HepG2 (cell line): ENCODE measurements around the gene SOX5. TPM values are rescaled to one million over a fixed set of nuclear protein-coding genes. Genes with fewer than 3 reads are reported as not detected.
"Not testable (repeated sequence)": the region's sequence is repeated elsewhere in the genome, so short reads cannot be mapped to it uniquely, and the experiment has no call there.

ENCODE experiments used
- ATAC-seq: fragments of 200-7000 bp; cut with Tn5 transposase; 3 replicates; pipeline ENCODE4 v1.9.1; 2020; ENCODE audit warnings: mild to moderate bottlenecking, moderate library complexity
- BruUV-seq: library from RNA; stranded (reverse); fragments of 400-500 nt; replicated peaks from 2 replicates; lab custom pipeline; 2021; lab: Mats Ljungman, UMichigan
- CTCF ChIA-PET: fragments of 300-600 bp; formaldehyde crosslinking; extraction: SDS; loops from one replicate; lab custom pipeline; 2021; ENCODE audit warnings: low total read pairs, inconsistent platforms, low intra/inter-chr PET ratio; lab: Yijun Ruan, JAX
- POLR2A ChIA-PET: fragments of 350-600 bp; sonication (Branson Sonifier 250); formaldehyde crosslinking; loops from one replicate; lab custom pipeline; 2020; ENCODE audit warnings: antibody characterized with exemption, inconsistent platforms; lab: Yijun Ruan, JAX
- DNase-seq: peaks from one replicate; pipeline ENCODE4 v3.0.0-alpha.2; 2015; ENCODE audit warnings: low spot score
- FAIRE-seq: peaks from 3 replicates; lab custom pipeline; 2011; peaks lifted over from hg19 to GRCh38; lab: Jason Lieb, UNC
- H2AFZ ChIP-seq: one replicate; pipeline ENCODE4 v1.6.1; 2011; ENCODE audit warnings: low read length, inconsistent platforms
- H3K27ac ChIP-seq: fragments of 300-600 bp; 3 replicates; pipeline ENCODE4 v1.8.0; 2011; ENCODE audit warnings: mixed run types, mild to moderate bottlenecking, mixed read lengths, low read length, inconsistent platforms; ENCODE audit not compliant: insufficient read depth; ENCODE audit errors: extremely low read length
- H3K27me3 ChIP-seq, 2 experiments: fragments of 200-600 bp in 1 of 2; 2 replicates in 1 of 2; 3 replicates in 1 of 2; pipeline versions ENCODE4 v1.6.0 to v1.8.0; 2011; ENCODE audit warnings: low read length in 2 of 2, mild to moderate bottlenecking in 2 of 2, moderate library complexity in 2 of 2, inconsistent platforms in 1 of 2; ENCODE audit not compliant: insufficient read depth in 2 of 2, control insufficient read depth in 1 of 2
- H3K36me3 ChIP-seq, 2 experiments: fragments of 200-600 bp in 1 of 2; replicated peaks in 1 of 2; 2 replicates in 1 of 2; 3 replicates in 1 of 2; pipeline versions ENCODE4 v1.5.1 to v1.8.0; 2011; ENCODE audit warnings: low read length in 2 of 2, inconsistent platforms in 1 of 2; ENCODE audit not compliant: insufficient read depth in 2 of 2, control insufficient read depth in 1 of 2
- H3K4me1 ChIP-seq: 2 replicates; pipeline ENCODE4 v1.5.1; 2012; ENCODE audit warnings: low read length, inconsistent platforms; ENCODE audit not compliant: insufficient read depth
- H3K4me2 ChIP-seq: 2 replicates; pipeline ENCODE4 v1.6.0; 2011; ENCODE audit warnings: low read depth, low read length, inconsistent platforms
- H3K4me3 ChIP-seq, 3 experiments: fragments of 200-600 bp in 1 of 3; sonication (generic), shearing (Covaris generic) in 1 of 3; replicated peaks in 1 of 3; 2 replicates each; pipeline ENCODE4 v1.5.1; 2011 to 2016; ENCODE audit warnings: low read length in 3 of 3, inconsistent platforms in 2 of 3, low read depth in 2 of 3, mild to moderate bottlenecking in 2 of 3, control low read depth in 1 of 3, mixed read lengths in 1 of 3; ENCODE audit not compliant: insufficient read depth in 1 of 3
- H3K79me2 ChIP-seq: one replicate; pipeline ENCODE4 v1.6.1; 2011; ENCODE audit warnings: low read length, inconsistent platforms; ENCODE audit not compliant: insufficient read depth
- H3K9ac ChIP-seq: 2 replicates; pipeline ENCODE4 v1.6.0; 2011; ENCODE audit warnings: mild to moderate bottlenecking, low read depth, low read length, inconsistent platforms; ENCODE audit not compliant: insufficient read depth
- H3K9me3 ChIP-seq: 2 replicates; pipeline ENCODE4 v1.5.1; 2012; ENCODE audit warnings: mild to moderate bottlenecking, low read length
- H4K20me1 ChIP-seq: 2 replicates; pipeline ENCODE4 v1.6.0; 2011; ENCODE audit warnings: inconsistent platforms, mild to moderate bottlenecking, low read length, moderate library complexity; ENCODE audit not compliant: insufficient read depth
- MED13 ChIP-seq: sonication (generic); formaldehyde crosslinking; IDR thresholded peaks from 2 replicates; pipeline ENCODE4 v1.5.0; 2020; ENCODE audit warnings: missing genetic modification reagents
- ZNF317 ChIP-seq: sonication (generic); formaldehyde crosslinking; IDR thresholded peaks from 2 replicates; pipeline ENCODE4 v1.5.0; 2020; ENCODE audit warnings: mild to moderate bottlenecking, missing genetic modification reagents
- WGBS: methylation state at CpG from one replicate; pipeline ENCODE4 v1.1.6; 2017; ENCODE audit warnings: low lambda C conversion rate; 5-methylcytosine and 5-hydroxymethylcytosine counted together
- in situ Hi-C: cut with HindIII; loops from 2 replicates; pipeline ENCODE4 v1.10.0; 2017; ENCODE audit warnings: low pct_unique_long_range_greater_than_20kb; ENCODE audit not compliant: extremely low pct_ligation_motif_present
- intact Hi-C: fragments of 100-400 bp; cut with micrococcal nuclease; formaldehyde crosslinking; loops from one replicate; pipeline ENCODE4 v1.10.0; 2022; ENCODE audit not compliant: unreplicated experiment
- polyA plus RNA-seq, 8 experiments: library from polyadenylated mRNA; depleted of rRNA in 3 of 8; stranded (reverse) in 7 of 8; unstranded in 1 of 8; fragments of >200 nt; fragmentation: Illumina TruSeq in 4 of 8; extraction: Trizol in 4 of 8; gene quantifications; 2 replicates each; pipeline versions ENCODE4 v1.2.1 to v1.2.3, GENCODE V29; 2011 to 2016; ENCODE audit warnings: low read depth in 4 of 8, missing spikeins in 1 of 8, mixed read lengths in 1 of 8; ENCODE audit not compliant: insufficient read depth in 1 of 8
- total RNA-seq, 5 experiments: library from RNA; depleted of rRNA; stranded (reverse); fragments of >200 nt; fragmentation: Illumina TruSeq; extraction: Trizol; gene quantifications; 2 replicates each; pipeline ENCODE4 v1.2.3, GENCODE V29; 2016; ENCODE audit warnings: low read depth in 1 of 5

Gene SOX5
- total and polyA plus RNA-seq, 2 of the 13 experiments (the other 11 are each of a cell fraction or from before 2014, with no cell fraction given) = 18.5 to 76.4 TPM

DNA sequence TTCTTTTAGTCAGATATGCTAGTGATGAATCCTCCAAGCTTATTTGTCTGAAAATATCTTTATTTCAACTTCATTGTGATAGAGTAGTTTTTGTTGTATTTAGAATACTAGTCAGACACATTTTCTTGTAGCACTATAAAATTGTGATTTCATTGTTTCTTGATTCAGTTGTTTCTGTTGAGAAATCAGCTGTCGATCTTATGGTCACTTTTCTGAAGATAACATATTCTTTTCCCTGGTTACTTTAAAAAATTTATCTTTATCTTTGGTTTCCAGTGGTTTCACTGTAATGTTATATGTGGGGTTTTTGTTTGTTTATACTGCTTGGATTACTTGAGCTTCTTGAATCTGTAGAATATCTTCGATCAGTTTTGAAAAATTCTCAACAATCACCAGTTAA lies 426.1 kb downstream of the SOX5 start:
- WGBS = 3% methylated on average over 2 of the region's 2 CpGs
- H3K27me3 ChIP-seq = no peaks in the 10 kb centered on the region
- DNase-seq (no peak), ATAC-seq (no peak), FAIRE-seq (no peak)
- no peaks in the 10 kb centered on the region for H4K20me1 ChIP-seq
- in situ Hi-C loops (no loop called here), intact Hi-C loops (no loop called here)
- no peaks in the 10 kb centered on the region for H3K79me2 ChIP-seq
- H2AFZ ChIP-seq = no peak overlapping the region
- H3K9ac ChIP-seq = no peak overlapping the region
- H3K36me3 ChIP-seq = no peaks in the 10 kb centered on the region
- TF ChIP-seq MED13 (no peak), ZNF317 (CRISPR knock-in tag) (peak; percentile 96)
- H3K4me3 ChIP-seq = no peak overlapping the region
- no peak overlapping the region for H3K4me2 ChIP-seq
- no peaks in the 10 kb centered on the region for H3K4me1 ChIP-seq
- CTCF ChIA-PET = no interaction called here
- no peaks in the 10 kb centered on the region for H3K9me3 ChIP-seq
- H3K27ac ChIP-seq = no peak overlapping the region
- BruUV-seq = no TSS peak
- POLR2A ChIA-PET = no interaction called here

GRCh38 chr12:23519444-23519843 lies 430.0 kb downstream of the SOX5 start:
- POLR2A ChIA-PET, BruUV-seq, H3K27me3 ChIP-seq, H3K4me1 ChIP-seq, H2AFZ ChIP-seq, H3K79me2 ChIP-seq, ATAC-seq, FAIRE-seq, H3K4me3 ChIP-seq, H3K9ac ChIP-seq, H3K9me3 ChIP-seq, H4K20me1 ChIP-seq, H3K4me2 ChIP-seq, intact Hi-C loops, in situ Hi-C loops, H3K27ac ChIP-seq, CTCF ChIA-PET, H3K36me3 ChIP-seq, DNase-seq: not testable (repeated sequence)
- 3% methylated on average over 1 of the region's 1 CpG for WGBS

- H3K9me3 ChIP-seq, in situ Hi-C loops, H3K4me1 ChIP-seq, CTCF ChIA-PET, H4K20me1 ChIP-seq, POLR2A ChIA-PET, DNase-seq, H3K4me2 ChIP-seq, H3K9ac ChIP-seq, H3K27me3 ChIP-seq, BruUV-seq, H3K27ac ChIP-seq, H3K36me3 ChIP-seq, intact Hi-C loops, H3K79me2 ChIP-seq, FAIRE-seq, H3K4me3 ChIP-seq, ATAC-seq, H2AFZ ChIP-seq: not testable (repeated sequence)
- 31% methylated on average over 6 of the region's 6 CpGs for WGBS
Measured at GRCh38 chr12:23515785-23516184, 433.7 kb downstream of the SOX5 start.
